ENCODE data around the gene SLC22A3.
"Not testable (repeated sequence)": the region's sequence is repeated elsewhere in the genome, so short reads cannot be mapped to it uniquely, and the experiment has no call there.

GRCh38 chr6:160467261-160467871 lies 119.2 kb downstream of the SLC22A3 start:
- not testable (repeated sequence) for TF ChIP-seq CTCF, POLR2A (IDR thresholded peaks at IDR 0.05)

Measured in testis (tissue), 2 donors.